B cell (primary cell): Measurements from ENCODE around the gene CDC42. TPM values are rescaled to one million over a fixed set of nuclear protein-coding genes. Genes with fewer than 3 reads are reported as not detected.

ENCODE experiments used
- ATAC-seq: fragments of 200-7000 bp; cut with Tn5 transposase; one replicate; pipeline ENCODE4 v1.10.0; 2021; ENCODE audit warnings: low read depth, mild to moderate bottlenecking, moderate number of reproducible peaks, moderate library complexity
- CTCF ChIA-PET: fragments of 350-600 bp; sonication (Branson Sonifier 250); formaldehyde crosslinking; loops from one replicate; lab custom pipeline; 2021; ENCODE audit warnings: antibody characterized with exemption, inconsistent platforms; lab: Charles Lee
- POLR2A ChIA-PET: fragments of 350-600 bp; sonication (Branson Sonifier 250); formaldehyde crosslinking; loops from one replicate; lab custom pipeline; 2021; ENCODE audit warnings: antibody characterized with exemption; lab: Charles Lee
- DNase-seq: peaks from one replicate; pipeline ENCODE4 v3.0.0; 2013
- H2AFZ ChIP-seq: 2 replicates; pipeline ENCODE4 v1.6.1; 2012; ENCODE audit warnings: mild to moderate bottlenecking, low read depth, low read length; ENCODE audit not compliant: insufficient read depth, poor library complexity, severe bottlenecking
- H3K27ac ChIP-seq, 2 donors: 1 replicate in 1 of 2; 2 replicates in 1 of 2; pipeline ENCODE4 v1.5.1; 2012 to 2013; ENCODE audit warnings: low read length in 2 of 2, mild to moderate bottlenecking in 2 of 2, moderate library complexity in 1 of 2
- H3K27me3 ChIP-seq, 4 experiments: fragments of 200-600 bp in 1 of 4; sonication (generic) in 1 of 4; replicated peaks in 1 of 4; 1 replicate in 2 of 4; 2 replicates in 2 of 4; pipeline versions ENCODE4 v1.6.1 to v1.7.0; 2013 to 2016; ENCODE audit warnings: low read length in 3 of 4, mild to moderate bottlenecking in 2 of 4, mixed read lengths in 1 of 4, moderate library complexity in 1 of 4; ENCODE audit not compliant: insufficient read depth in 4 of 4, control insufficient read depth in 3 of 4; ENCODE audit errors: control extremely low read depth in 1 of 4
- H3K36me3 ChIP-seq, 2 experiments: replicated peaks in 1 of 2; 1 replicate in 1 of 2; 2 replicates in 1 of 2; pipeline versions ENCODE4 v1.6.1 to v1.7.1; 2013; ENCODE audit warnings: low read length in 1 of 2; ENCODE audit not compliant: insufficient read depth in 2 of 2, control insufficient read depth in 1 of 2; ENCODE audit errors: control extremely low read depth in 1 of 2, extremely low read depth in 1 of 2
- H3K4me1 ChIP-seq, 2 donors: fragments of 200-600 bp in 1 of 2; sonication (generic) in 1 of 2; 1 replicate in 1 of 2; 2 replicates in 1 of 2; pipeline versions ENCODE4 v1.5.1 to v1.6.1; 2013 to 2017; ENCODE audit warnings: low read length in 2 of 2; ENCODE audit not compliant: control insufficient read depth in 2 of 2, insufficient read depth in 2 of 2
- H3K4me2 ChIP-seq: replicated peaks from 2 replicates; pipeline ENCODE3; 2012; ENCODE audit warnings: mild to moderate bottlenecking, low read depth, low read length; ENCODE audit not compliant: poor library complexity, severe bottlenecking
- H3K4me3 ChIP-seq, 5 experiments: fragments of 200-600 bp in 1 of 5; sonication (generic) in 1 of 5; 1 replicate in 3 of 5; 2 replicates in 2 of 5; pipeline versions ENCODE4 v1.5.1 to v1.7.0; 2011 to 2016; ENCODE audit warnings: low read length in 4 of 5, mild to moderate bottlenecking in 4 of 5, low read depth in 2 of 5, control low read depth in 1 of 5, moderate library complexity in 1 of 5; ENCODE audit not compliant: insufficient read depth in 1 of 5; ENCODE audit errors: control extremely low read depth in 1 of 5, extremely low read depth in 1 of 5
- H3K79me2 ChIP-seq: fragments of 200-600 bp; sonication (generic); one replicate; pipeline ENCODE4 v1.6.0; 2016; ENCODE audit warnings: low read length; ENCODE audit not compliant: control insufficient read depth, insufficient read depth
- H3K9ac ChIP-seq: fragments of 200-600 bp; sonication (generic); 2 replicates; pipeline ENCODE4 v1.6.1; 2017; ENCODE audit warnings: mild to moderate bottlenecking, low read length, moderate library complexity
- H3K9me3 ChIP-seq, 3 donors: one replicate each; pipeline versions ENCODE4 v1.6.1 to v1.7.1; 2013; ENCODE audit warnings: low read length in 2 of 3; ENCODE audit not compliant: control insufficient read depth in 2 of 3, insufficient read depth in 1 of 3; ENCODE audit errors: control extremely low read depth in 1 of 3
- H4K20me1 ChIP-seq: 2 replicates; pipeline ENCODE4 v1.6.0; 2012; ENCODE audit warnings: mild to moderate bottlenecking, low read length; ENCODE audit not compliant: insufficient read depth, control insufficient read depth, poor library complexity, severe bottlenecking
- H3K27ac Mint-ChIP-seq: one replicate; pipeline ENCODE4 v1.8.0; 2021; ENCODE audit warnings: mixed read lengths
- H3K27me3 Mint-ChIP-seq: one replicate; pipeline ENCODE4 v1.8.0; 2021; ENCODE audit warnings: mixed read lengths
- H3K4me1 Mint-ChIP-seq: one replicate; pipeline ENCODE4 v1.8.0; 2021; ENCODE audit warnings: mixed read lengths
- H3K4me3 Mint-ChIP-seq: one replicate; pipeline ENCODE4 v1.8.0; 2021; ENCODE audit warnings: mixed read lengths
- H3K9me3 Mint-ChIP-seq: one replicate; pipeline ENCODE4 v1.8.0; 2022; ENCODE audit warnings: mixed read lengths; ENCODE audit not compliant: insufficient read depth
- EZH2 ChIP-seq: IDR thresholded peaks from 2 replicates; pipeline ENCODE4 v1.6.1; 2012; ENCODE audit warnings: borderline replicate concordance, low read depth, mild to moderate bottlenecking, moderate library complexity, low read length; ENCODE audit not compliant: insufficient read depth, poor library complexity, severe bottlenecking
- WGBS: methylation state at CpG from one replicate; pipeline ENCODE4 v1.1.5; 2013; ENCODE audit warnings: missing lambda C conversion rate; ENCODE audit not compliant: insufficient coverage; 5-methylcytosine and 5-hydroxymethylcytosine counted together
- intact Hi-C: fragments of 100-400 bp; cut with micrococcal nuclease; formaldehyde crosslinking; loops from one replicate; pipeline ENCODE4 v1.10.0; 2022
- polyA plus RNA-seq: library from polyadenylated mRNA; depleted of rRNA; stranded (reverse); fragments of >200 nt; gene quantifications from 2 replicates; pipeline ENCODE4 v1.2.3, GENCODE V29; 2012
- total RNA-seq, 2 donors: library from RNA; stranded (reverse); fragments of 120-200 nt in 1 of 2; gene quantifications; 1 replicate in 1 of 2; 2 replicates in 1 of 2; pipeline versions ENCODE4 v1.2.3 to v1.2.4, GENCODE V29; 2013 to 2022
- TF ChIP-seq, protein P1 (sequence below): fragments of 200-600 bp; IDR thresholded peaks from one replicate; pipeline ENCODE4 v1.8.0; 2022; ENCODE audit warnings: antibody characterized with exemption, mild to moderate bottlenecking

The CDC42 gene
- total and polyA plus RNA-seq, 2 donors (not counting 1 experiment from before 2014, with no cell fraction given), result 111 to 202 TPM

DNA sequence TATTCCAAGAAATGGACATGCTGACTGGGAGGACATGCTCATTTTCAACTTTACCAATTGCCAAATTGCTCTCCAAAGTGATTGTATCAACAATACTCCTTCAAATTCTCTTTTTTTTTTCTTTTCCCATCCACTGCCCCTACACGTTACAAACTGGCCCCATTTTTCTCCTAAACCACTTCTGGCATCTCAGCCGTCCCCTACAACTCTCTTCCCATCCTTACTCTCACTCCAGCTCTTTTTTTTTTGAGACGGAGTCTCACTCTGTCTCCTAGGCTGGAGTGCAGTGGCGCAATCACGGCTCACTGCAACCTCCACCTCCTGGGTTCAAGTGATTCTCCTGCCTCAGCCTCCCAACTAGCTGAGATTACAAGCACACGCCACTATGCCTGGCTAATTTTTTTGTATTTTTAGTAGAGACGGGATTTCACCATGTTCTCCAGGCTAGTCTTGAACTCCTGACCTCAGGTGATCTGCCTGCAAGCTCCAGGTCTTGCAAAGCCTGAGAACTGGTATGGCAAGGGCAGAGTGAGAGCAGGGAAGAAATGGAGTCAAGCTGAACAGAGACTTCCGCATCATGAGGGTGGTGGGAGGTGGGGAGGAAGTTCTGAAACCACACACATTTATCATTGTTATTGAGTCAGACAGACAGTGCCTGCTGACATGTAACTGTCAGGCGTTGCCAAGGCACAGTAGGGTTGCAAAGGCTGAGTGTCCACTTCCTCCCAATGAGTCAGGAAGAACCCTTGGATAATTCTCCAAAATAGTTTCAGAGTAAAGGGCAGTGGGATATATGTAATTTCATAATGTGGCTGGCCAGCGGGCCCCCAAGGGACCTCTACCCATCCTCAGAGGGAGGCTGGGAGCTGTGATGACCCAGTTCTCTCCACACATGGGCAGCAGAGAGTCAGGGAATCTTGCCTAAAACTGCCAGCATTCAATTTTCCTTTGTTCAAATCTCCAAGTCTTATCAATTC is 33.6 kb upstream of the CDC42 start:
- H3K4me3 Mint-ChIP-seq, result peak overlapping the region; percentile 61
- Histone ChIP-seq H3K27me3 (no peaks in the 10 kb centered on the region), H3K4me1 (peaks cover 12 to 20% of the 10 kb centered on the region in 2 donors), H2AFZ (peak overlapping the region; percentile 43), H3K4me2 (peak overlapping the region; percentile 40), H3K9me3 (no peaks in the 10 kb centered on the region), H3K27ac (peak overlapping the region; percentile 33 to 83), H3K9ac (peak overlapping the region; percentile 25), H3K4me3 (no peak overlapping the region), H3K79me2 (peaks cover 8% of the 10 kb centered on the region), H3K36me3 (no peaks in the 10 kb centered on the region), H4K20me1 (no peaks in the 10 kb centered on the region)
- DNase-seq (peak; percentile 41), ATAC-seq (peak; percentile 94)
- CTCF ChIA-PET, result interaction anchor here (0.7 to 1.5 kb wide), 9 partner anchors 13 to 466 kb away, joined by 3 to 4 read pairs (median 3); partner anchors contain the start of gene CDC42
- H3K9me3 Mint-ChIP-seq, result no peaks in the 10 kb centered on the region
- POLR2A ChIA-PET, result interaction anchor here (0.7 to 1.4 kb wide), 3 partner anchors 34 to 254 kb away, joined by 3 to 11 read pairs (median 4); partner anchors contain the start of gene CDC42
- H3K27ac Mint-ChIP-seq, result peak overlapping the region; percentile 87
- peaks cover 22% of the 10 kb centered on the region for H3K4me1 Mint-ChIP-seq
- no peaks in the 10 kb centered on the region for H3K27me3 Mint-ChIP-seq
- intact Hi-C loops, result no loop called here
- WGBS, result 66% methylated on average over 5 of the region's 10 CpGs
- no peak for TF ChIP-seq EZH2
- TF ChIP-seq, protein P1, sequence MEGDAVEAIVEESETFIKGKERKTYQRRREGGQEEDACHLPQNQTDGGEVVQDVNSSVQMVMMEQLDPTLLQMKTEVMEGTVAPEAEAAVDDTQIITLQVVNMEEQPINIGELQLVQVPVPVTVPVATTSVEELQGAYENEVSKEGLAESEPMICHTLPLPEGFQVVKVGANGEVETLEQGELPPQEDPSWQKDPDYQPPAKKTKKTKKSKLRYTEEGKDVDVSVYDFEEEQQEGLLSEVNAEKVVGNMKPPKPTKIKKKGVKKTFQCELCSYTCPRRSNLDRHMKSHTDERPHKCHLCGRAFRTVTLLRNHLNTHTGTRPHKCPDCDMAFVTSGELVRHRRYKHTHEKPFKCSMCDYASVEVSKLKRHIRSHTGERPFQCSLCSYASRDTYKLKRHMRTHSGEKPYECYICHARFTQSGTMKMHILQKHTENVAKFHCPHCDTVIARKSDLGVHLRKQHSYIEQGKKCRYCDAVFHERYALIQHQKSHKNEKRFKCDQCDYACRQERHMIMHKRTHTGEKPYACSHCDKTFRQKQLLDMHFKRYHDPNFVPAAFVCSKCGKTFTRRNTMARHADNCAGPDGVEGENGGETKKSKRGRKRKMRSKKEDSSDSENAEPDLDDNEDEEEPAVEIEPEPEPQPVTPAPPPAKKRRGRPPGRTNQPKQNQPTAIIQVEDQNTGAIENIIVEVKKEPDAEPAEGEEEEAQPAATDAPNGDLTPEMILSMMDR, result peak; percentile 42
